ENCODE data around the gene ADCY3.

DNA sequence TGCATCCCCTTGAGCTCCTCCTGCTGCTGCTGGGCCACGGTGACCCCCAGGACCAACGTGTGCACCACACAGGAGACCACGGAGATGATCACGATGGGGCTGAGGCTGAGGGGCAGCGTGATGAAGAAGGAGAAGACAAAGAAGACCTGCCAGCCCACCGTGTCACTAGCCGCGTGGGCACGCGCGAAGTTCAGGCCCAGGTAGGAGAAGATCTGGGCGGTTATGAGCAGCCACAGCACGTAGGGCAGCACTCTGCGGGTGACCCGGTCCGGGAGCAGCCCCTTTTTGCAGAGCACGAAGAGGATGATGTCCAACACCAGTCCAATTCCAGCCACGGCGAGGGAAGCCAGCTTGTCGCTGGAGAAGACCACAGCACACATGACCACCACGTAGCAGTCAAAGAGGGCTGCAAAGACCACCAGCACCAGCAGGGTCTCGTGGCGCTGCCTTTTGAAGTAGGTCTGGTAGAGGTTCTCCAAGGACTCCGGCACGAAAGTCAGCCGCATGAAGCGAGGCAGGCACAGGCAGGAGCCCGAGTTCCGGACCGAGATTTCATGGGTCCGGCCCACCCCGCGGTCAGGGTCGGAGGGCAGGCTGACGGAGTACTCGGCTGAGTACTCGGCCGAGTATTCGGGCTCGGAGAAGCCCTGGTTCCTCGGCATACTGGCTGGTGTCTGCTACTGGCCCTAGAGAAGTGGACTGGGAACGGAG is 1.6 kb downstream of the ADCY3 start:
- no peak for TF ChIP-seq CTCF (IDR thresholded peaks at IDR 0.05)
- no peak for TF ChIP-seq POLR2AphosphoS5 (IDR thresholded peaks at IDR 0.05)
- TF ChIP-seq POLR2A (IDR thresholded peaks at IDR 0.05): no peak

Data from breast epithelium (tissue), 3 donors.